H9 (cell line): ENCODE measurements around the gene RWDD1. TPM values are rescaled to one million over a fixed set of nuclear protein-coding genes. Genes with fewer than 3 reads are reported as not detected.

Experiments
- DNase-seq: peaks from one replicate; pipeline ENCODE4 v3.0.0-alpha.2; 2017
- H2AFZ ChIP-seq: one replicate; pipeline ENCODE4 v1.6.1; 2013; ENCODE audit warnings: mild to moderate bottlenecking, low read length, control low read depth, moderate library complexity
- H2AK5ac ChIP-seq: 2 replicates; pipeline ENCODE4 v1.6.1; 2013; ENCODE audit warnings: low read length, control low read depth, mixed read lengths; ENCODE audit not compliant: insufficient read length
- H2BK120ac ChIP-seq: one replicate; pipeline ENCODE4 v1.6.1; 2013; ENCODE audit warnings: low read depth, mild to moderate bottlenecking, low read length, control low read depth, inconsistent platforms; ENCODE audit not compliant: poor library complexity, severe bottlenecking
- H2BK12ac ChIP-seq: 2 replicates; pipeline ENCODE4 v1.6.1; 2013; ENCODE audit warnings: low read length, control low read depth, mixed read lengths, low read depth; ENCODE audit not compliant: insufficient read length
- H2BK15ac ChIP-seq: 2 replicates; pipeline ENCODE4 v1.6.1; 2013; ENCODE audit warnings: low read depth, low read length, control low read depth
- H2BK20ac ChIP-seq: one replicate; pipeline ENCODE4 v1.6.1; 2013; ENCODE audit warnings: low read depth, mild to moderate bottlenecking, low read length, control low read depth, inconsistent platforms; ENCODE audit not compliant: poor library complexity, severe bottlenecking
- H2BK5ac ChIP-seq: 2 replicates; pipeline ENCODE4 v1.6.1; 2013; ENCODE audit warnings: low read length, control low read depth, mixed read lengths; ENCODE audit not compliant: insufficient read length
- H3K14ac ChIP-seq: 2 replicates; pipeline ENCODE4 v1.6.1; 2013; ENCODE audit warnings: low read length, control low read depth; ENCODE audit not compliant: insufficient read depth
- H3K18ac ChIP-seq: 2 replicates; pipeline ENCODE4 v1.6.1; 2013; ENCODE audit warnings: low read depth, mild to moderate bottlenecking, mixed read lengths, low read length, control low read depth; ENCODE audit not compliant: insufficient read length
- H3K23ac ChIP-seq: 2 replicates; pipeline ENCODE4 v1.6.1; 2013; ENCODE audit warnings: low read length, control low read depth, mixed read lengths, low read depth; ENCODE audit not compliant: insufficient read length
- H3K23me2 ChIP-seq: 2 replicates; pipeline ENCODE4 v1.6.1; 2013; ENCODE audit warnings: low read depth, mild to moderate bottlenecking, mixed read lengths, low read length, control low read depth; ENCODE audit not compliant: insufficient read length, poor library complexity, severe bottlenecking
- H3K27ac ChIP-seq: 2 replicates; pipeline ENCODE4 v1.5.1; 2013; ENCODE audit warnings: low read length, control low read depth, mixed read lengths, low read depth; ENCODE audit not compliant: insufficient read length
- H3K27me3 ChIP-seq: 2 replicates; pipeline ENCODE4 v1.6.1; 2013; ENCODE audit warnings: low read length, control low read depth, inconsistent platforms; ENCODE audit not compliant: insufficient read depth
- H3K4ac ChIP-seq: 2 replicates; pipeline ENCODE4 v1.6.1; 2013; ENCODE audit warnings: low read depth, mild to moderate bottlenecking, control low read depth, inconsistent platforms, low read length, moderate library complexity
- H3K4me1 ChIP-seq: 2 replicates; pipeline ENCODE4 v1.6.1; 2013; ENCODE audit warnings: low read length, control low read depth, inconsistent platforms; ENCODE audit not compliant: insufficient read depth
- H3K4me2 ChIP-seq: 2 replicates; pipeline ENCODE4 v1.6.1; 2013; ENCODE audit warnings: low read length, control low read depth, mixed read lengths; ENCODE audit not compliant: insufficient read length, insufficient read depth
- H3K56ac ChIP-seq: 2 replicates; pipeline ENCODE4 v1.6.1; 2013; ENCODE audit warnings: low read depth, mild to moderate bottlenecking, mixed read lengths, low read length, control low read depth; ENCODE audit not compliant: insufficient read length
- H3K79me1 ChIP-seq: 2 replicates; pipeline ENCODE4 v1.6.1; 2013; ENCODE audit warnings: low read depth, mild to moderate bottlenecking, moderate library complexity, low read length, control low read depth, inconsistent platforms; ENCODE audit not compliant: insufficient read depth, poor library complexity, severe bottlenecking
- H3K79me2 ChIP-seq: 2 replicates; pipeline ENCODE4 v1.6.1; 2013; ENCODE audit warnings: low read length, control low read depth, inconsistent platforms; ENCODE audit not compliant: insufficient read depth
- H3K9ac ChIP-seq: 2 replicates; pipeline ENCODE4 v1.6.1; 2013; ENCODE audit warnings: low read length, control low read depth, mixed read lengths; ENCODE audit not compliant: insufficient read length; ENCODE audit errors: extremely low read depth
- H3K9me3 ChIP-seq: one replicate; pipeline ENCODE4 v1.6.1; 2013; ENCODE audit warnings: low read depth, low read length, inconsistent platforms; ENCODE audit not compliant: control insufficient read depth
- H3T11ph ChIP-seq: one replicate; pipeline ENCODE4 v1.6.1; 2013; ENCODE audit warnings: mild to moderate bottlenecking, low read length, control low read depth, inconsistent platforms
- H4K20me1 ChIP-seq: one replicate; pipeline ENCODE4 v1.6.1; 2013; ENCODE audit not compliant: control insufficient read depth, insufficient read length, insufficient read depth
- H4K5ac ChIP-seq: 2 replicates; pipeline ENCODE4 v1.6.1; 2013; ENCODE audit warnings: low read depth, mild to moderate bottlenecking, mixed read lengths, low read length, control low read depth; ENCODE audit not compliant: insufficient read length
- H4K8ac ChIP-seq: replicated peaks from 2 replicates; pipeline ENCODE4 v1.6.1; 2013; ENCODE audit warnings: low read length, control low read depth, mixed read lengths, low read depth; ENCODE audit not compliant: insufficient read length
- H4K91ac ChIP-seq: 2 replicates; pipeline ENCODE4 v1.6.1; 2013; ENCODE audit warnings: low read depth, mild to moderate bottlenecking, moderate library complexity, mixed read lengths, low read length, control low read depth; ENCODE audit not compliant: insufficient read length
- H3K27ac Mint-ChIP-seq, 3 experiments: 2 replicates in 2 of 3; 3 replicates in 1 of 3; pipeline ENCODE4 v1.8.0; 2020 to 2021; ENCODE audit warnings: mixed read lengths in 3 of 3, mild to moderate bottlenecking in 1 of 3, moderate library complexity in 1 of 3
- H3K27me3 Mint-ChIP-seq: 2 replicates; pipeline ENCODE4 v1.8.0; 2021; ENCODE audit warnings: low read depth, mild to moderate bottlenecking, moderate library complexity, mixed read lengths
- H3K36me3 Mint-ChIP-seq, 3 experiments: 2 replicates in 2 of 3; 3 replicates in 1 of 3; pipeline ENCODE4 v1.8.0; 2020 to 2021; ENCODE audit warnings: low read depth in 3 of 3, mixed read lengths in 3 of 3; ENCODE audit not compliant: insufficient read depth in 1 of 3
- H3K4me1 Mint-ChIP-seq, 2 experiments: 2 replicates each; pipeline ENCODE4 v1.8.0; 2020; ENCODE audit warnings: mixed read lengths in 2 of 2
- H3K4me3 Mint-ChIP-seq, 2 experiments: 2 replicates in 1 of 2; 3 replicates in 1 of 2; pipeline ENCODE4 v1.8.0; 2020 to 2021; ENCODE audit warnings: mild to moderate bottlenecking in 2 of 2, mixed read lengths in 2 of 2, moderate library complexity in 1 of 2
- H3K9me3 Mint-ChIP-seq, 2 experiments: 2 replicates in 1 of 2; 3 replicates in 1 of 2; pipeline ENCODE4 v1.8.0; 2020; ENCODE audit warnings: mild to moderate bottlenecking in 2 of 2, mixed read lengths in 2 of 2, moderate library complexity in 1 of 2
- WGBS: extraction: QIAGEN DNeasy Blood & Tissue Kit; methylation state at CpG from one replicate; pipeline ENCODE4 v1.1.7; 2013; ENCODE audit warnings: missing lambda C conversion rate, low lambda C conversion rate, mixed read lengths; ENCODE audit not compliant: insufficient read length; ENCODE audit errors: extremely low coverage; 5-methylcytosine and 5-hydroxymethylcytosine counted together
- long read RNA-seq: library from polyadenylated mRNA; unstranded; transcript quantifications from one replicate; pipeline ENCODE4 v2.0.0, GENCODE V29; 2020
- total RNA-seq: library from RNA; stranded (reverse); gene quantifications from 2 replicates; pipeline ENCODE4 v1.2.1, GENCODE V29; 2021
- TF ChIP-seq, protein P1 (sequence below): fragments of 200-600 bp; sonication (generic); conservative IDR thresholded peaks from 3 replicates; pipeline ENCODE4 v1.8.0; 2021; ENCODE audit warnings: antibody characterized with exemption, mild to moderate bottlenecking

Gene RWDD1, protein sequence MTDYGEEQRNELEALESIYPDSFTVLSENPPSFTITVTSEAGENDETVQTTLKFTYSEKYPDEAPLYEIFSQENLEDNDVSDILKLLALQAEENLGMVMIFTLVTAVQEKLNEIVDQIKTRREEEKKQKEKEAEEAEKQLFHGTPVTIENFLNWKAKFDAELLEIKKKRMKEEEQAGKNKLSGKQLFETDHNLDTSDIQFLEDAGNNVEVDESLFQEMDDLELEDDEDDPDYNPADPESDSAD
- 38.8 and 42.0 TPM in 2 replicates for total RNA-seq
- long read RNA-seq, full-length matches to known transcripts = 19 of 27 reads
- long read RNA-seq, partial matches to known transcripts = 8 of 27 reads
- long read RNA-seq, other reads (novel, unspliced or antisense) = 0 of 27 reads

DNA sequence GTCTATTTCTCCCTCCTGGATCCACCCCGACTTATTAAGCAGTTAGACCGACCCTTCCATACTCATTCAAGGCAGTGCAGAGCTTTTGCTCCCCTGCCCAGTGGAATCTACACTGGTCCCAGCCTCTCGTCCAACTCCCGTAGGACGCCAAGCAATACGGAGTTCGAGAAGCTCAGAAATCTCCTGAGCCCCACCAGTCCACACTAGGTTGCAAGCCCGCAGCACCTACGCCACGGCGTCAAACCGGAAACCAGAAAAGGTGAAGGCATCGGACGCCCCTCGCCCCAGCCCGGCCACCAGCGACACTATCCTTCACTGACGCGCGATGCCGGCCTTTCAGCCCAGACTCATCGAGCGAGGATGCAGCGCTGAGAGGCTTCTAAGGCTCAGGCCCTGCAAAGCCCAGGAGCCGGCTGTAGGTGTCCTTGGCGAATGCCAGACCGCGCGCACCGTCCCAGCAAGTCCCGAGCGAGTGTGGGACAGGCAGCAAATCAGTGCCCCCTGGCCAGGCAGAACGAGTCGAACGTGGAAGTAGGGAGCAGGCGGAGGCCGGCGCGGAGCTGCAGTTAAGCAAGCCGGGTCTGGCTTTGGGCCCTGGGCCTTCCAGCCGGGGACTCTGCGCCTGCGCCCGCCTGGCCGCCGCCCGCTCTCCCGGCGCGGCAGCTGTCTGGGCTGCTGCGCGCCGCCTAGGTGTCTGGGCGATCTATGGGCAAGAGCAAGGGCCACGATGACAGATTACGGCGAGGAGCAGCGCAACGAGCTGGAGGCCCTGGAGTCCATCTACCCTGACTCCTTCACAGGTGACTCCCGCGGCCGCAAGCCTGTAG lies at the start of gene RWDD1:
Gene RWDD1, plus strand, starts transcription at position 649 of the 827 bp plus-strand sequence. Its CDS starts 79 bp downstream, at position 728.
- H2AFZ ChIP-seq = no peak within 1 kb of the TSS
- no peak within 1 kb of the TSS for H4K8ac ChIP-seq
- no peaks in the 10 kb centered on the region for H4K20me1 ChIP-seq
- WGBS = no CpG with 5 or more reads among the region's 62 CpGs
- no peak within 1 kb of the TSS for H3K4ac ChIP-seq
- peak within 1 kb of the TSS; percentile 99 to 100 for H3K4me3 Mint-ChIP-seq
- no peaks in the 10 kb centered on the region for H3K9me3 Mint-ChIP-seq
- peaks cover 0 to 12% (median 0%) of the 10 kb centered on the region in 3 experiments; a peak in 4 of 7 replicates for H3K36me3 Mint-ChIP-seq
- no peaks in the 10 kb centered on the region for H3K9me3 ChIP-seq
- no peaks in the 10 kb centered on the region for H3K27me3 ChIP-seq
- H2BK120ac ChIP-seq = no peak within 1 kb of the TSS
- peak within 1 kb of the TSS; percentile 99 to 100 (median 100) for H3K27ac Mint-ChIP-seq
- peaks cover 8% of the 10 kb centered on the region for H3K27me3 Mint-ChIP-seq
- H3K27ac ChIP-seq = peak within 1 kb of the TSS; percentile 13
- peak; percentile 100 for DNase-seq
- H3K79me2 ChIP-seq = peaks cover 6% of the 10 kb centered on the region; the same call in 1 of the 2 replicates
- peaks cover 2% of the 10 kb centered on the region; the same call in 1 of the 2 replicates for H3K4me1 ChIP-seq
- no peaks in the 10 kb centered on the region for H3K79me1 ChIP-seq
- peaks cover 12 to 16% of the 10 kb centered on the region in 2 experiments for H3K4me1 Mint-ChIP-seq
- peaks cover 5% of the 10 kb centered on the region for H3K23me2 ChIP-seq
- H3K23ac ChIP-seq = no peak within 1 kb of the TSS
- H2BK15ac ChIP-seq = no peak within 1 kb of the TSS; the same call in 1 of the 2 replicates
- no peak within 1 kb of the TSS for H2BK20ac ChIP-seq
- peak within 1 kb of the TSS; percentile 65 for H3K14ac ChIP-seq
- H3K9ac ChIP-seq = peak within 1 kb of the TSS; percentile 95
- H2BK5ac ChIP-seq = no peak within 1 kb of the TSS
- H3K56ac ChIP-seq = no peak within 1 kb of the TSS
- no peak within 1 kb of the TSS for H3T11ph ChIP-seq
- TF ChIP-seq, protein P1, sequence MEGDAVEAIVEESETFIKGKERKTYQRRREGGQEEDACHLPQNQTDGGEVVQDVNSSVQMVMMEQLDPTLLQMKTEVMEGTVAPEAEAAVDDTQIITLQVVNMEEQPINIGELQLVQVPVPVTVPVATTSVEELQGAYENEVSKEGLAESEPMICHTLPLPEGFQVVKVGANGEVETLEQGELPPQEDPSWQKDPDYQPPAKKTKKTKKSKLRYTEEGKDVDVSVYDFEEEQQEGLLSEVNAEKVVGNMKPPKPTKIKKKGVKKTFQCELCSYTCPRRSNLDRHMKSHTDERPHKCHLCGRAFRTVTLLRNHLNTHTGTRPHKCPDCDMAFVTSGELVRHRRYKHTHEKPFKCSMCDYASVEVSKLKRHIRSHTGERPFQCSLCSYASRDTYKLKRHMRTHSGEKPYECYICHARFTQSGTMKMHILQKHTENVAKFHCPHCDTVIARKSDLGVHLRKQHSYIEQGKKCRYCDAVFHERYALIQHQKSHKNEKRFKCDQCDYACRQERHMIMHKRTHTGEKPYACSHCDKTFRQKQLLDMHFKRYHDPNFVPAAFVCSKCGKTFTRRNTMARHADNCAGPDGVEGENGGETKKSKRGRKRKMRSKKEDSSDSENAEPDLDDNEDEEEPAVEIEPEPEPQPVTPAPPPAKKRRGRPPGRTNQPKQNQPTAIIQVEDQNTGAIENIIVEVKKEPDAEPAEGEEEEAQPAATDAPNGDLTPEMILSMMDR = peak; percentile 17; the same call in 2 of the 3 replicates
- H4K91ac ChIP-seq = no peak within 1 kb of the TSS
- H2BK12ac ChIP-seq = no peak within 1 kb of the TSS
- peak within 1 kb of the TSS; percentile 97 for H3K4me2 ChIP-seq
- no peak within 1 kb of the TSS for H2AK5ac ChIP-seq
- H4K5ac ChIP-seq = no peak within 1 kb of the TSS
- H3K18ac ChIP-seq = no peak within 1 kb of the TSS
